Stimulated activated CD8-positive, alpha-beta memory T cell treated with anti-CD3 and anti-CD28 coated beads, Interleukin-12 subunit alpha, Interleukin-12 subunit beta, amount 100 ng/mL, for 24 hours (primary cell): ENCODE measurements around the gene DTWD2.
"Not testable (repeated sequence)": the region's sequence is repeated elsewhere in the genome, so short reads cannot be mapped to it uniquely, and the experiment has no call there.

ENCODE experiments used
- DNase-seq: peaks from one replicate; pipeline ENCODE4 v3.0.0-alpha.2; 2020; ENCODE audit errors: extremely low read depth

The DTWD2 gene

GRCh38 chr5:118996098-118996497, 7.8 kb upstream of the DTWD2 start:
- DNase-seq, result no peak

DNA sequence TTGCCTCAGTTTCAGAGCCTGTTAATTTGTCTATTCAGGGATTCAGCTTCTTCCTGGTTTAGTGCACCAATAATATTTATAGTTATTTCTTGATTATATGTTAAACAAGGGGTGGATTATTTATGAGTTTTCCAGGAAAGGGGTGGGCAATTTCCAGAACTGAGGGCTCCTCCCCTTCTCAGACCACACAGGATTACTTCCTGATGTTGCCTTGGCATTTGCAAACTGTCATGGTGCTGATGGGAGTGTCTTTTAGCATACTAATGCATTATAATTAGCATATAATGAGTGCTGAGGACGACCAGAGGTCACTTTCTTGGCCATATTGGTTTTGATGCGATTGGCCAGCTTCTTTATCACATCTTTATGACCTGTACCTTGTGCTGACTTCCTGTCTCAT, 6.2 kb upstream of the DTWD2 start:
- DNase-seq, result no peak

- not testable (repeated sequence) for DNase-seq
Measured at GRCh38 chr5:118993118-118993517, 4.8 kb upstream of the DTWD2 start.

- not testable (repeated sequence) for DNase-seq
Measured at GRCh38 chr5:118992055-118992454, 3.7 kb upstream of the DTWD2 start.

DNA sequence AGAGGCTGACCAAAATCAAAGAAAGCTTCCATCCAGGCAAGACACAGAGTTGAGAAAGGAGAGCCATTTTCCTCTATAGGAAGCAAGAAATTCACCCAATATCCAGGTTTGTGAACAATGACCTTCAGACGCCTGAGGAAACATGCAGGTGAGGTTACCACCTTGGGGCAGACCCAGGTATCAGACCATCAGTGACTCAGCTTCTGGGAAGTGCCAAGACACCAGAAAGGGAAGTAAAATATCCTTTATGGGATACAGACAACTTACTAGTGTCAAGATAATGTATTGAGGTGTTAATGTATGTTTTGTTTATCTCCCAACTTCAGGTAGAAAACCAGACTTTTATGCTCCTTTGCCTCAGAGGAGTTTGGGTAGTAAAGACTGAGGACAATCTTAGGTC, 2.2 kb upstream of the DTWD2 start:
- no peak for DNase-seq

GRCh38 chr5:118989816-118990215, 1.5 kb upstream of the DTWD2 start:
- no peak for DNase-seq

- no peak for DNase-seq
Measured at GRCh38 chr5:118988866-118989180, 476 bp upstream of the DTWD2 start.

GRCh38 chr5:118984602-118985001, 3.7 kb downstream of the DTWD2 start:
- DNase-seq, result no peak

DNA sequence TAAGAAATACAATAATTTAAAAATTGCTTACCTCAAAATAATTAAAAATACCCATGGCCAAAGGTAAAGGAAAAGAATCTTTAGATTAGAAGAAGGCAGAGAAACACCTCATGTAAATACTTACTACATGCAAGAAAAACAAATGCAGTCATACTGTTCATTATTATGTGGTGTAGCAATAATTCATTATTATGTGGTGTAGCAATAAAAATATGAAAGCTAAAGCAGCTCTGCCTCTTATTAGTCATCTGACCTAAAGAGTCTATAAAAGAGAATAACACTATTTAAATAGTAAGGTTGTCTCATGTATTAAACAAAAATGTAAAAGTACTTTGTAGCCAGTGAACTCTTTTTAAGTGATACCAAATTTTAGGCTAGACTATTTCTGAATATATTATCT, 6.6 kb downstream of the DTWD2 start:
- no peak for DNase-seq

GRCh38 chr5:118980438-118980837, 7.9 kb downstream of the DTWD2 start:
- no peak for DNase-seq

DNA sequence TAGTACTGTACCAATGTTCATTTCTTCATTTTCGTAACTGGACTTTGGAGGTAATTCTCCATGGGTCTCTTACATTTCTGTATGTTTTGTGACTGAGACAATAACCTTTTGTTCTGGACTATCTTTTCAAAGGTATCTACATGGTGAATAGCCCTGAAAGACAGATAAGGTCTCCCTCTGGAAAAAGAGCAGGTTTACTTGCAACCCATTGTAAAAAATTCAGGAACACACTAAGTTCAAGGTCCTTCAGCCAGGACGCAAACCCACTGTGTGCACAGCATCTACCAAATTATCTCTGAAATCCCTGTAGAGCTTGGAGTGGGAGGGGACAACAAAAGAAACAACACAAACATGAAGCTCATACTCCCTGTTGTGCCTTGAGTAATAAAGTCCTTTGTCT, 8.3 kb downstream of the DTWD2 start:
- DNase-seq, result no peak

- DNase-seq, result not testable (repeated sequence)
Measured at GRCh38 chr5:118973779-118974445, 14.4 kb downstream of the DTWD2 start.

- no peak for DNase-seq
Measured at GRCh38 chr5:118968925-118969375, 19.4 kb downstream of the DTWD2 start.

DNA sequence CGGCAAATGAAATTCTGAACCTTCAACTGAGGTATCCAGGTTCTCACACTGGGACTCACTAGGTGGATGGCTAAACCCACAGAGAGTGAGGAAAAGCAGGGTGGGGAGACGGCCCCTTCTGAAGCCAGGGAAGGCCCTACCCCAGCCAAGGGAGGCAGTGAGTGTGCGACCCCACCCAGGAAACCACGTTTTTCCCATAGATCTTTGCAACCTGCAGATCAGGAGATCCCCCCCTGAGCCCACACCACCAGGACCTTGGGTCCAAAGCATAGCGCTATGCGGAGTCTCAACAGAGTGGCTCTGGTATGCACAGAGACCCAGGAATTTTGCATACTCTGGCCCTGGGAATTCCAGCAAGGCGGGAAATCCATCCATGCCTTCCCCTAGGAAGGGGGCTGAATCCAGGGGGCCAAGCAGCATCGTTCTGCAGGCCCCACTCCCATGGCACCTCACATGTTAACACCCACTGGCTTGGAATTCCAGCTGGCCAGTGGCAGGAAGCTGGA, 19.9 kb downstream of the DTWD2 start:
- no peak for DNase-seq

DNA sequence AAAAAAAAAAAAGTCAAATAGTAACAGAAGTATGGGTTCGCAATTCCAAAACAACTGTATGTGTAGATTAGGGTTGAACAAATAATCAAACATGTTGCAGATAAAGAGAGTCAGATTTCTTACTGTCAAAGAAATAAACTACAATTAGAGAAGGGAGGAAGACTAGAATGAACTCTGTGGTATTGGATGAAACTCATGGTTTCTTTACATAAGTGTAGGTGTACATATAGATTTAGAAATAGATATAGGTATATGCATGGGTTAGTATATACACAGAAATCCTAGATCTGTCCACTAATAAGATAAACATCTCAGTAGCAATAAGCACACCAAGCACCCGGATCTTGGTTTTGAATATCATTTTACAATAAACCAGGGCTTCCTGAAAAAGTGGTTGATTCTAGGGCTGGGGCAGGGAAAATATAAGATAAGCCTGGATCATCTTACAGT, 21.3 kb downstream of the DTWD2 start:
- no peak for DNase-seq

DNA sequence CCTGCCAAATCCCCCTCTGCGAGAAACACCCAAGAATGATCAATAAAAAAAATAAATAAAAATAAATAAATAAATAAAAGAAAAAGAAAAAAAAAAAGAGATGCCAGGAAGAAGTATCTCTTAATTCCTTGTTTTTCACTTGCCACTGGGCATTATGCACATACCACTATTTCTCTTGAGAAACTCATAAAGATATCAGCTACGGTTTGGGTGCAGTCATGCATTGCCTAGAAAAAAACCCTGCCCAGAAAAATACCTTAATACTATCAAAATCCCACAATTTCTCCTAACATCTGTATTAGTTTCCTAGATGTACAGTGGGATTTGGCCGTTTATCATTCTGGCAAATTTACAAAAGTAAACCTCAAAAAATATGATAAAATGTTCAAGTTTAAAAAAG, 22.5 kb downstream of the DTWD2 start:
- DNase-seq, result no peak

GRCh38 chr5:118964970-118965369, 23.4 kb downstream of the DTWD2 start:
- not testable (repeated sequence) for DNase-seq

DNA sequence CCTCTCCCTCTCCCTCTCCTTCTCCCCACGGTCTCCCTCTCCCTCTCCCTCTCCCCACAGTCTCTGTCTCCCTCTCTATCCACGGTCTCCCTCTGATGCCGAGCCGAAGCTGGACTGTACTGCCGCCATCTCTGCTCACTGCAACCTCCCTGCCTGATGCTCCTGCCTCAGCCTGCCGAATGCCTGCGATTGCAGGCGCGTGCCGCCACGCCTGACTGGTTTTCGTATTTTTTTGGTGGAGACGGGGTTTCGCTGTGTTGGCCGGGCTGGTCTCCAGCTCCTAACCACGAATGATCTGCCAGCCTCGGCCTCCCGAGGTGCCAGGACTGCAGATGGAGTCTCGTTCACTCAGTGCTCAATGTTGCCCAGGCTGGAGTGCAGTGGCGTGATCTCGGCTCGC, 24.0 kb downstream of the DTWD2 start:
- not testable (repeated sequence) for DNase-seq

DNA sequence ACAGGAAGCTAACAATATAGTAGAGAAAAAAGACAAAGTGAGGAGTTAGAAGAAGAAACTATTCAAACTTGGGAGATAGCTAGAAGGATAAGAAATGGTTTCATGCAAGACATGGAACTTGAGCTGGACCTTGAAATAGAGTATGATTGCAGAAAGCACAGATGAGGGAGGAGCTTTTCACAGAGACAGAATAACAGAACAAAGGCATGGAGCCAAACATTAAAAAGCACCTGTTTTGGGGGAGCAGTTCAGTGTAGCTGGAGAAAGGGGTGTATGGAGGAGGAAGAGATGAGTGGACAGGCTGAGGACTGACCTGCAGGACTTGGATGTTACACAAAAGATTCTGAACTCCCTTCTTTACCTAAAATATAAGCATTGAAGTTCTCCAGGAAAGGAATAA, 25.2 kb downstream of the DTWD2 start:
- DNase-seq, result no peak

GRCh38 chr5:118960557-118960956, 27.8 kb downstream of the DTWD2 start:
- DNase-seq, result no peak

DNA sequence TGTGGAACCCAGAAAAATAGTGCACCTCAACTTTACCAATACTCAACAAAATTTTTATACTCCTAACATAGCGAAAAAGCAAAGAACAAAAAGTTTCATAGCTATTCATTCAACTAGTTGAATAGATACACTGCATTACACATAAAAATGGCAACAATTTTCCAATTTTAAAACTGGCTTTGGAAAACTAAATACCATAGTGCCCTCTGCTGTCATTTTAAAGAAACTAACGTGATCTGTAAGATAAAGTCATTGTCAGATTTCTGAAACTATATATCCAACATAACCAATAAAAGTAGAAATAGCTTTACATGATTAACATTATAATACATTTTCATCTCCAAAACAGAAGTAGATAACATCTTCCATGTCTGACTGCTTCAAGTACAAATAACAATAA, 31.6 kb downstream of the DTWD2 start:
- DNase-seq, result no peak

DNA sequence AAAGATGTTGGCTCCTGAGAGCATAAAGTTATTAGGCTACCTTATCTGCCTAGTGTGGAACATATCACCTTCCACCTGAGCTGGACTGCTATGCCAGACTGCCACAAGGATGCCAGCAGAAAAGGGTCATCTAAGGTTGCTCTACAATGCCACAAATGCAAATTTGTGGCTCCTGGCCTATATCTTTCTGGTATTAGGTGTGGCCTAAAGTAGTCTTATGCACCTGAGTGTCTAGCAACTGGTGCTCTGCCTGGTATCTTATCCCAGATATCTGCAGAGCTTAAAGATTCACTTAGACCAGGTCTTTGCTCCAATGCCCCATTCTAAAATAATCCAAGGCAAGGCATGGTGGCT, 34.7 kb downstream of the DTWD2 start:
- no peak for DNase-seq

DNA sequence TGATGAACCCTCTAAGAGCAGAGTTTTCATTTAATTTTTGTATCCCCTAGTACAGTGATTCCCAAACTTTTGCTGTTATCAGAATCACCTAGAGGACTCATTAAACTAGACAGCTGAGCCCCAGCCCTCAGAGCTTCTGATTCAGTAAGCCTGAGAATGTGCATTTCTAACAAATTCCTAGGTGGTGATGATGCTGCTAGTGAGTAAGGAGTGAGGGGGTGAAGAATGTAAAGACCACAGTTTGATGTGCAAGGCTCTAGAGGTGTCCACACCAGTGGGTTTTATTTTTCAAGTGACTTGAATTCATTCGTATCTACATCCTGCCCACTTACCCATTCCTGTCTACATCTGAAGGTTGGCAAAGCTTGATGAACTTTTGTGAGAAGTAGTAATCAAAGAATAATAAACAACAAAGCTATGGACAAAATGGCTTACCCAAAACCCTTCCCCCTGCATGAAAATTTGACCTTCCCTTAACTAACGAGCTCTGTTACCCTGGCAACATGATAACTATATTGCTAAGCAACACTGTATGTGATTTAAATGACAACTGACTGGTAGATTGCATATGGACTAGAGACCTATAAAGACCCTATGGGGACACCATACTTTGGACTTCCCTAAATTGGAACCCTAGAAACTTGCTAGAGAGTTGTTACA, 35.2 kb downstream of the DTWD2 start:
- no peak for DNase-seq

GRCh38 chr5:118952306-118952705, 36.0 kb downstream of the DTWD2 start:
- not testable (repeated sequence) for DNase-seq
